GM12873 (cell line): ENCODE results near the gene ABCG1.

Experiments
- TF ChIP-seq, protein P1 (sequence below): IDR thresholded peaks from 2 replicates; pipeline ENCODE4 v1.5.1; 2012; ENCODE audit warnings: low read depth, mild to moderate bottlenecking, moderate library complexity, low read length, control low read depth; ENCODE audit not compliant: insufficient read depth; ENCODE audit errors: missing control alignments

ABCG1 gene

DNA sequence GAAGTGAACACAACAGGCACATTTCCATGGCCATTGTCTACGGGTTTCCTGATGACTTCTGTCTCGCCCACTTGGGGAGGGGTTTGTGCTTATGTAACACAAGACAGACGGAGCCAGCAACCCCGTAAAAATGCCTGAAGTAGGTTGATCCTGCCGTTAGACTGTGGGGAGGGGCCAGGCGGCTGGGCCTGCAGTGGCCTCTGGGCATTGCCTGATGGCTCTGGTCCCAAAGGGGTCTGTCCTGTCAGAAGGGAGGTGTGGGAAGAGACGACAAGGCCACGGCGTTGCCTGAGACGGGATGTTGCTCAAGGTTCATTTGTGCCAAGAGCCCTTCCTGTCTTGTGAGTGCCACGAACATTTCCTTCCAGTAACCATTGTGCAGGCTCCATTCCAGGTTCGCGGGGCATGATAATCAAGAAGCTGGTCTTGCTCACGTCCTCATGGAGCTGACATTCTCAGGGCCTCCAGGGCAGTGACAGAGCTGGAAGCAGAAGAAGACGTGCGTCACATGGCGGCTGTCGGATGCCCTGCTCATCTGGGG lies 44.7 kb downstream of the ABCG1 start:
- TF ChIP-seq, protein P1, sequence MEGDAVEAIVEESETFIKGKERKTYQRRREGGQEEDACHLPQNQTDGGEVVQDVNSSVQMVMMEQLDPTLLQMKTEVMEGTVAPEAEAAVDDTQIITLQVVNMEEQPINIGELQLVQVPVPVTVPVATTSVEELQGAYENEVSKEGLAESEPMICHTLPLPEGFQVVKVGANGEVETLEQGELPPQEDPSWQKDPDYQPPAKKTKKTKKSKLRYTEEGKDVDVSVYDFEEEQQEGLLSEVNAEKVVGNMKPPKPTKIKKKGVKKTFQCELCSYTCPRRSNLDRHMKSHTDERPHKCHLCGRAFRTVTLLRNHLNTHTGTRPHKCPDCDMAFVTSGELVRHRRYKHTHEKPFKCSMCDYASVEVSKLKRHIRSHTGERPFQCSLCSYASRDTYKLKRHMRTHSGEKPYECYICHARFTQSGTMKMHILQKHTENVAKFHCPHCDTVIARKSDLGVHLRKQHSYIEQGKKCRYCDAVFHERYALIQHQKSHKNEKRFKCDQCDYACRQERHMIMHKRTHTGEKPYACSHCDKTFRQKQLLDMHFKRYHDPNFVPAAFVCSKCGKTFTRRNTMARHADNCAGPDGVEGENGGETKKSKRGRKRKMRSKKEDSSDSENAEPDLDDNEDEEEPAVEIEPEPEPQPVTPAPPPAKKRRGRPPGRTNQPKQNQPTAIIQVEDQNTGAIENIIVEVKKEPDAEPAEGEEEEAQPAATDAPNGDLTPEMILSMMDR: no peak

DNA sequence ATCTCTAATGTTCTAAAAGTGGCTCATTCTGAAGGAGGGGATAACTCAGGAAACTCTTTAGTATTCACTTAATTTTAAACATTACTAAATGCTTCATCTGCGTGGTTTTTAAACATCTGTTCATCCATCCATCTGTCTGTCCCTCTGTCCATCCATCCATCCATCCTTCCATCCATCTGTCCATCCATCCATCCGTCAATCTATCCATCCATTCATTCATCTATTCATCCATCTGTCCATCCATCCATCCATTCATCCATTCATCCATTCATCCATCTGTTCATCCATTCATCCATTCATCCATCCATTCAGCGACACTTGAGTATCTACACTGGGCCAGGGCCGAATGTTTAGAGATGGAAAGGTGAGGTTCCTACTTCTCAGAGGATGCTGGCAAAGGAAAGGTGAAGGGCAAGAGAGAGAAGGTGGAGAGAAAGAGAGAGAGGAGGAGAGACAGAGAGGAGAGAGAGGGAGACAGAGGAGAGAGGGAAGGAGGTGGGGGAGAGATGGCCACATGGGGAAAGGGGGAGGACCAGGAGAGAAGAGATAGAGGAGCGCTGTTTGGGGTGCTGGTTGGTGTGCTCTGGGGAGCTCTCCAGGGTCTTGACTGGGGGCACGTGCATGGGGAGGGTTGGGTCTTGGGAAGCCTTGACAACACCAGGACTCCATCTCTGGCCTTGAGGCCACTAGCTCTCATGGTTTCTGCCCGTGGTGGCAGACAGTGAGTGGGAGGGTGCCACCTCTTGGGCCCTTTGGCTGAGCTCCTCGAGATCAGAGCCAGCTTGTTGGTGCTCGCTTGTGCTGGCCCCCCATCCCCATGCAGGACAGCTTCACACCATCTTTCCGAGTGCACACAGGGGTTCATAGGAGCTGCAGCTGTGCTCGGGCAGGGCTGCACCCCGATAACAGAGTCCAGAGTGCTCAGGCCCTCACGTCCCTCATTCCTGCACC lies 45.6 kb downstream of the ABCG1 start:
- TF ChIP-seq, protein P1: no peak

DNA sequence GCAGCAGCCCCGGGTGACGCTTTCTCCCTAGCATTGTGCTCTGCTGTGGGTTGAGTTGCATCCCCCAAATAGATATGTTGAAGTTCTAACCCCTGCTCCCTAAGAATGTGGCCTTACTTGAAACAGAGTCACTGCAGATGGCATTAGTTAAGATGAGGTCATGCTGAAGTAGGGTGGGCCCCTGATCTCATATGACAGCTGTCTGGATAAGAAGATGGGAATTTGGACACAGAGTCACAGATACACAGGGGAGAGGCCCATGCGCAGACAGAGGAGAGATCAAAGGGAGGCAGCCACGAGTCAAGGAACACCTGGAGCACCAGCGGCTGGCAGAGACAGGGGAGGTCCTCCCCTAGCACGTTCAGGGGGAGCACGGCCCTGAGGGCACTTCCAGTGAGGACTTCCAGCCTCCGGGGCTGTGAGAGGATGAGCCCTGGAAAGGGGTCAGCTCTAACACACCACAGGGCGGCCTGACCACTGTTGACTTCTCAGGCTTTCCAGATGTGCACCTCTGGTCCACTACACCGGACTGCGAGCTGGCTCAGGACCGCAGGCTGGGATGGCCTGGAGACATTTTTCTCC lies 46.4 kb downstream of the ABCG1 start:
- TF ChIP-seq, protein P1: no peak

DNA sequence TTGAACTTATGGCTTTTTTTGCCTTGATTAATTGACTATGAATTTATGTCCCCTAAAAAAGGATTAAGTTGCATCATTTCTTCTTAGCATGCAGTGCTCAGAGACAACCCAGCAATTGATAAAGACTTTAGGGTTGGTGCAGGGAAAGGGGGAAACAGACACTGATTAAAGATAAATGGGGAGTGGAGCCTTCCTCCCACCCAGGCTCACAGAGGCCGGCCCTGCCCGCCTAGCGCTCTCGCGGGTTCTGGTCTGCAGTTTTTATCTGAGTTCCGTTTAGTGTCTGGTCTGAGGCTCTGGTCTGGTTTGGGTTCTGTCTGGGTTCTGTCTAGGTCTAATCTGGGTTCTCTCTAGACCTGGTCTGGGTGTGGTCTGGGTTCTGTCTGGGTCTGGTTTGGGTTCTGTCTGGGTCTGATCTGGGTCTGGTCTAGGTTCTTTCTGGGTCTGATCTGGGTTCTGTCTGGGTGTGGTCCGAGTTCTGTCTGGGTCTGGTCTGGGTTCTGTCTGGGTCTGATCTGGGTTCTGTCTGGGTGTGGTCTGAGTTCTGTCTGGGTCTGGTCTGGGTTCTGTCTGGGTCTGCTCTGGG lies 48.1 kb downstream of the ABCG1 start:
- TF ChIP-seq, protein P1: no peak

DNA sequence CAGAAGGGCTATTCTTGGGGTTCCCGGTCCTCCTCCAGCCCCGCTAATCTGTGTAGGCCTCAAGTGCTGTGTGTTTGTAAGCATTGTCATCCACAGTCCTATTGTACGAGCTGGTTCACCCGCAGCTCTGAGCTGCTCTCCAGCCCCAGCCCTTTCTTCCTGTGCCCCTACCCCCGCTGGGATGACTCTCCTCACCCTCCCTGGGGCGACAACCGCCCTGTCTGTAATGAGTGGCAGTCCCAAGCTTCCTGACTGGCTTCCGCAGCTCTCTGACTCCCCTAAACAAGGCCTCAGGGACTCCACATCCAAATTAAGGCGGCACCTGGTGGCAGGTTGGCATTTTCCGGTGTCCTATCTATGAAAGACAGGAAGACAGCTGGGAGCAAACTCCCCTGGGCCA lies 50.4 kb downstream of the ABCG1 start:
- TF ChIP-seq, protein P1: no peak

DNA sequence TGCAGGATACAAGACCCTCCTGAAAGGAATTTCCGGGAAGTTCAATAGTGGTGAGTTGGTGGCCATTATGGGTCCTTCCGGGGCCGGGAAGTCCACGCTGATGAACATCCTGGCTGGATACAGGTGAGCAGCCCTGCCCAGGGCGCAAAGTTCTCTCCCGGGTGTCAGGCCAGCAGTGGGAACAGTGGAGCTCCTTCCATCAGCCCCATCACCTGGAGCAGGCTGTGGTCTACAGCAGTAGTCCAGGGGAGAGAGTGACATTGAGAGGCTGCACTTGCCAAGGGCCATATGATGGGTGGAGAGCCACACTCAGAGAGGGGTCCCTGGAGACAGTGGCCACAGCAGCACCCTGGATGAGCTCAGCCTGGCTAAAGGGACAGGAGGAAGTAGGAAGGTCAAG lies 52.1 kb downstream of the ABCG1 start:
- TF ChIP-seq, protein P1: no peak
